WTC11 (cell line): ENCODE measurements around the gene RPL13A. TPM values are rescaled to one million over a fixed set of nuclear protein-coding genes. Genes with fewer than 3 reads are reported as not detected.

ENCODE experiments used
- ATF1 ChIP-seq: sonication (generic); formaldehyde crosslinking; IDR thresholded peaks from 2 replicates; pipeline ENCODE4 v1.8.1; 2023; ENCODE audit warnings: mild to moderate bottlenecking, moderate library complexity, missing genetic modification reagents
- CREB1 ChIP-seq: sonication (generic); formaldehyde crosslinking; IDR thresholded peaks from 2 replicates; pipeline ENCODE4 v1.8.0; 2023; ENCODE audit warnings: mild to moderate bottlenecking, missing genetic modification reagents
- FOXJ3 ChIP-seq: sonication (generic); formaldehyde crosslinking; IDR thresholded peaks from 2 replicates; pipeline ENCODE4 v1.9.0; 2021; ENCODE audit warnings: missing genetic modification reagents, mild to moderate bottlenecking, borderline replicate concordance
- GRHL2 ChIP-seq: fragments of 250-450 bp; sonication (Bioruptor Pico); IDR thresholded peaks from 2 replicates; pipeline ENCODE4 v1.8.0; 2022; ENCODE audit warnings: mild to moderate bottlenecking, moderate library complexity; ENCODE audit not compliant: insufficient replicate concordance, severe bottlenecking
- JAZF1 ChIP-seq: fragments of 250-450 bp; sonication (Bioruptor Pico); IDR thresholded peaks from 2 replicates; pipeline ENCODE4 v1.9.0; 2021; ENCODE audit warnings: moderate library complexity, mild to moderate bottlenecking, inconsistent platforms
- JUN ChIP-seq: sonication (generic); formaldehyde crosslinking; IDR thresholded peaks from 2 replicates; pipeline ENCODE4 v1.8.0; 2023; ENCODE audit warnings: mild to moderate bottlenecking, missing genetic modification reagents
- NR2C2 ChIP-seq: sonication (generic); formaldehyde crosslinking; IDR thresholded peaks from 2 replicates; pipeline ENCODE4 v1.8.0; 2022; ENCODE audit warnings: mild to moderate bottlenecking, missing genetic modification reagents
- NR3C1 ChIP-seq: sonication (generic); formaldehyde crosslinking; conservative IDR thresholded peaks from 2 replicates; pipeline ENCODE4 v1.8.1; 2023; ENCODE audit warnings: low read depth, mild to moderate bottlenecking, missing genetic modification reagents
- RORB ChIP-seq: fragments of 250-450 bp; sonication (Bioruptor Pico); IDR thresholded peaks from 2 replicates; pipeline ENCODE4 v1.9.0; 2021; ENCODE audit warnings: mild to moderate bottlenecking
- ZNF121 ChIP-seq: sonication (generic); formaldehyde crosslinking; IDR thresholded peaks from 2 replicates; pipeline ENCODE4 v1.8.0; 2023; ENCODE audit warnings: missing genetic modification reagents
- ZNF263 ChIP-seq: sonication (generic); formaldehyde crosslinking; IDR thresholded peaks from 2 replicates; pipeline ENCODE4 v1.8.1; 2022; ENCODE audit warnings: low read depth, mild to moderate bottlenecking, moderate library complexity, missing genetic modification reagents
- ZNF317 ChIP-seq: sonication (generic); formaldehyde crosslinking; IDR thresholded peaks from 2 replicates; pipeline ENCODE4 v1.8.1; 2023; ENCODE audit warnings: low read depth, mild to moderate bottlenecking, moderate library complexity, missing genetic modification reagents, borderline replicate concordance
- ZNF396 ChIP-seq: fragments of 250-450 bp; sonication (Bioruptor Pico); IDR thresholded peaks from 2 replicates; pipeline ENCODE4 v1.8.0; 2021; ENCODE audit warnings: mild to moderate bottlenecking, moderate library complexity, borderline replicate concordance
- total RNA-seq: library from RNA; stranded (reverse); gene quantifications from 3 replicates; pipeline ENCODE4 v1.2.3, GENCODE V29; 2021
- TF ChIP-seq, protein P1 (sequence below): fragments of 250-450 bp; sonication (Bioruptor Pico); conservative IDR thresholded peaks from 2 replicates; pipeline ENCODE4 v1.9.0; 2021; ENCODE audit warnings: mild to moderate bottlenecking
- TF ChIP-seq, protein P2 (sequence below): sonication (generic); formaldehyde crosslinking; conservative IDR thresholded peaks from 2 replicates; pipeline ENCODE4 v1.8.1; 2023; ENCODE audit warnings: mild to moderate bottlenecking, low read depth, missing genetic modification reagents, moderate library complexity
- TF ChIP-seq, protein P3 (sequence below): sonication (generic); formaldehyde crosslinking; IDR thresholded peaks from 2 replicates; pipeline ENCODE4 v1.8.0; 2022; ENCODE audit warnings: mild to moderate bottlenecking, missing genetic modification reagents
- TF ChIP-seq, protein P4 (sequence below): fragments of 250-450 bp; sonication (Bioruptor Pico); IDR thresholded peaks from 2 replicates; pipeline ENCODE4 v1.9.0; 2021; ENCODE audit warnings: mild to moderate bottlenecking
- TF ChIP-seq, protein P5 (sequence below): sonication (generic); formaldehyde crosslinking; IDR thresholded peaks from 2 replicates; pipeline ENCODE4 v1.8.1; 2022; ENCODE audit warnings: mild to moderate bottlenecking, moderate library complexity, missing genetic modification reagents
- TF ChIP-seq, protein P6 (sequence below): fragments of 250-450 bp; sonication (Bioruptor Pico); IDR thresholded peaks from 2 replicates; pipeline ENCODE4 v1.9.0; 2021; ENCODE audit warnings: moderate library complexity, mild to moderate bottlenecking, inconsistent platforms, borderline replicate concordance
- TF ChIP-seq, protein P7 (sequence below): sonication (generic); formaldehyde crosslinking; IDR thresholded peaks from 2 replicates; pipeline ENCODE4 v1.8.1; 2023; ENCODE audit warnings: mild to moderate bottlenecking, missing genetic modification reagents, borderline replicate concordance
- TF ChIP-seq, protein P8 (sequence below): sonication (generic); formaldehyde crosslinking; IDR thresholded peaks from 2 replicates; pipeline ENCODE4 v1.8.1; 2022; ENCODE audit warnings: low read depth, missing genetic modification reagents, borderline replicate concordance

RPL13A gene
- total RNA-seq, 1 experiment from 2014 or later: 3,861 TPM

DNA sequence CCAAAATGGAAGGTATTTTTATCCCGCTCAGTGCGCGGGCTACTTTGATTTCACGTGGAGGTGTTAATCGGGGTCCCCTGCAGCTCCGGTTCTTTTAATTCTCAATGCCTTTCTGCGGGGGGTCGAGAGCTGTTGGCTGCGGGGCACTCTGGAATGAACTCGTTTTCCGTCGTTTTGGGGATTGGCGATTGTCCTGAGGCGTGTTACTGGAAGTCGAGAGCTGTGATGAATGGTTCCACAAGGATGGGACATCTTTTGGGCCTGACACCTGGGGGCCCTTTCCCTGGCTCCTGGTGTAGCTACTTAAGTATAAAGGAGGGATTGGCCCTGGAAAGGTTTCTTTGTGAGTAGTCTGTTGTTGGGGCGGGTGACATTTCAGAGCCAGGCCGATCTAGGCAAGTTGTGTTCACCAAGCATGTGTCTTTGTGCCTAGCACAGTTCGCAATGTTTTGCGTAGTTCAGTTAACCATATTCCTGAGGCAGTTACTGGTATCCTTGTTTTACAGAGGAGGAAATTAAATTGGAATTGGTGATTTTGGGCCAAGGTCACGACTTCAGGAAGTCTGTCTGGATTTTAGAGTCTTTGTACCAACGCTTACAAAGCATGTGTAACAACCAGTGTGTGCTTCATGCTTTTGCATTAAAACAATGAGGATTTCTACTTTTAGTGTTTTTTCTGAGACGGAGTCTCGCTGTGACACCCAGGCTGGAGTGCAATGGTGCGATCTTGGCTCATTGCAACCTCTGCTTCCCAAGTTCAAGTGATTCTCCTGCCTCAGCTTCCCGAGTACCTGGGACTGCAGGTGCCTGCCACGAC, 846 bp downstream of the RPL13A start (continued):
- TF ChIP-seq ZNF263 (no peak), JUN (CRISPR knock-in tag) (0 out of 2 replicates have a peak, but pooled peaks have one; percentile 41), ZNF317 (CRISPR knock-in tag) (no peak), FOXJ3 (CRISPR knock-in tag) (no peak), CREB1 (CRISPR knock-in tag) (no peak), RORB (CRISPR knock-in tag) (0 out of 2 replicates have a peak, but pooled peaks have one; percentile 4), GRHL2 (CRISPR knock-in tag) (no peak), NR2C2 (CRISPR knock-in tag) (no peak), NR3C1 (no peak), ATF1 (CRISPR knock-in tag) (no peak), JAZF1 (no peak), ZNF396 (no peak), ZNF121 (CRISPR knock-in tag) (no peak)
- TF ChIP-seq, protein P1, sequence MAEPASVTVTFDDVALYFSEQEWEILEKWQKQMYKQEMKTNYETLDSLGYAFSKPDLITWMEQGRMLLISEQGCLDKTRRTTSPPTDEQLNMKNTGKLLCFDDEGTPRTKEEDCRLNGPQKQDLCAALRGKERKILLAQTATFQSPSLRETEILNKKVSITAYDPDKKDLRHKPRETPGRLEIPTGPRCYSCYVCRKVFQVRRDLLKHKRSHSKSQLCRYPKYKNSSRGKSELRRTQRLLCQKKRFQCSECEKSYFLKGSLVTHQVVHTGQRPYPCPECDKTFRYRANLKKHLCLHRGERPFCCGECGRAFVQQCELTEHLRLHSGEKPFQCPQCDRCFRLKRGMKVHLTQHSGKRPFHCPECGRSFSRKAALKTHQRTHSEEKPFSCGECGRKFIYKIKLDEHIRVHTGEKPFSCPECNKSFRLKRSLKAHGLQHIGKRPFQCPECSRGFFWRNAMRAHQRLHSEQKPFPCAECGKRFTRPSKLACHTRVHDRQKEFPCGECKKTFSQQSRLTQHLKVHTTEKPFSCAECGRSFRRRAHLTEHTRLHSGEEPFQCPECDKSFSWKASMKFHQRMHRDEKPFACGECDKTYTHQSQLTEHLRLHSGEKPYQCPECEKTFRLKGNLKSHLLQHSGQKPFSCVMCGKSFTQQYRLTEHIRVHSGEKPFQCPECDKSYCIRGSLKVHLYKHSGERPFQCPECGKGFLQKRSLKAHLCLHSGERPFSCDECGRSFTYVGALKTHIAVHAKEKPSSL: no peak; the same call in 1 of the 2 replicates
- TF ChIP-seq, protein P2, sequence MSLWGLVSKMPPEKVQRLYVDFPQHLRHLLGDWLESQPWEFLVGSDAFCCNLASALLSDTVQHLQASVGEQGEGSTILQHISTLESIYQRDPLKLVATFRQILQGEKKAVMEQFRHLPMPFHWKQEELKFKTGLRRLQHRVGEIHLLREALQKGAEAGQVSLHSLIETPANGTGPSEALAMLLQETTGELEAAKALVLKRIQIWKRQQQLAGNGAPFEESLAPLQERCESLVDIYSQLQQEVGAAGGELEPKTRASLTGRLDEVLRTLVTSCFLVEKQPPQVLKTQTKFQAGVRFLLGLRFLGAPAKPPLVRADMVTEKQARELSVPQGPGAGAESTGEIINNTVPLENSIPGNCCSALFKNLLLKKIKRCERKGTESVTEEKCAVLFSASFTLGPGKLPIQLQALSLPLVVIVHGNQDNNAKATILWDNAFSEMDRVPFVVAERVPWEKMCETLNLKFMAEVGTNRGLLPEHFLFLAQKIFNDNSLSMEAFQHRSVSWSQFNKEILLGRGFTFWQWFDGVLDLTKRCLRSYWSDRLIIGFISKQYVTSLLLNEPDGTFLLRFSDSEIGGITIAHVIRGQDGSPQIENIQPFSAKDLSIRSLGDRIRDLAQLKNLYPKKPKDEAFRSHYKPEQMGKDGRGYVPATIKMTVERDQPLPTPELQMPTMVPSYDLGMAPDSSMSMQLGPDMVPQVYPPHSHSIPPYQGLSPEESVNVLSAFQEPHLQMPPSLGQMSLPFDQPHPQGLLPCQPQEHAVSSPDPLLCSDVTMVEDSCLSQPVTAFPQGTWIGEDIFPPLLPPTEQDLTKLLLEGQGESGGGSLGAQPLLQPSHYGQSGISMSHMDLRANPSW (CRISPR knock-in tag): no peak
- TF ChIP-seq, protein P3, sequence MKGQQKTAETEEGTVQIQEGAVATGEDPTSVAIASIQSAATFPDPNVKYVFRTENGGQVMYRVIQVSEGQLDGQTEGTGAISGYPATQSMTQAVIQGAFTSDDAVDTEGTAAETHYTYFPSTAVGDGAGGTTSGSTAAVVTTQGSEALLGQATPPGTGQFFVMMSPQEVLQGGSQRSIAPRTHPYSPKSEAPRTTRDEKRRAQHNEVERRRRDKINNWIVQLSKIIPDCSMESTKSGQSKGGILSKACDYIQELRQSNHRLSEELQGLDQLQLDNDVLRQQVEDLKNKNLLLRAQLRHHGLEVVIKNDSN (CRISPR knock-in tag): no peak
- TF ChIP-seq, protein P4, sequence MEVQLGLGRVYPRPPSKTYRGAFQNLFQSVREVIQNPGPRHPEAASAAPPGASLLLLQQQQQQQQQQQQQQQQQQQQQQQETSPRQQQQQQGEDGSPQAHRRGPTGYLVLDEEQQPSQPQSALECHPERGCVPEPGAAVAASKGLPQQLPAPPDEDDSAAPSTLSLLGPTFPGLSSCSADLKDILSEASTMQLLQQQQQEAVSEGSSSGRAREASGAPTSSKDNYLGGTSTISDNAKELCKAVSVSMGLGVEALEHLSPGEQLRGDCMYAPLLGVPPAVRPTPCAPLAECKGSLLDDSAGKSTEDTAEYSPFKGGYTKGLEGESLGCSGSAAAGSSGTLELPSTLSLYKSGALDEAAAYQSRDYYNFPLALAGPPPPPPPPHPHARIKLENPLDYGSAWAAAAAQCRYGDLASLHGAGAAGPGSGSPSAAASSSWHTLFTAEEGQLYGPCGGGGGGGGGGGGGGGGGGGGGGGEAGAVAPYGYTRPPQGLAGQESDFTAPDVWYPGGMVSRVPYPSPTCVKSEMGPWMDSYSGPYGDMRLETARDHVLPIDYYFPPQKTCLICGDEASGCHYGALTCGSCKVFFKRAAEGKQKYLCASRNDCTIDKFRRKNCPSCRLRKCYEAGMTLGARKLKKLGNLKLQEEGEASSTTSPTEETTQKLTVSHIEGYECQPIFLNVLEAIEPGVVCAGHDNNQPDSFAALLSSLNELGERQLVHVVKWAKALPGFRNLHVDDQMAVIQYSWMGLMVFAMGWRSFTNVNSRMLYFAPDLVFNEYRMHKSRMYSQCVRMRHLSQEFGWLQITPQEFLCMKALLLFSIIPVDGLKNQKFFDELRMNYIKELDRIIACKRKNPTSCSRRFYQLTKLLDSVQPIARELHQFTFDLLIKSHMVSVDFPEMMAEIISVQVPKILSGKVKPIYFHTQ (CRISPR knock-in tag): peak; percentile 38; the same call in 1 of the 2 replicates
- TF ChIP-seq, protein P5, sequence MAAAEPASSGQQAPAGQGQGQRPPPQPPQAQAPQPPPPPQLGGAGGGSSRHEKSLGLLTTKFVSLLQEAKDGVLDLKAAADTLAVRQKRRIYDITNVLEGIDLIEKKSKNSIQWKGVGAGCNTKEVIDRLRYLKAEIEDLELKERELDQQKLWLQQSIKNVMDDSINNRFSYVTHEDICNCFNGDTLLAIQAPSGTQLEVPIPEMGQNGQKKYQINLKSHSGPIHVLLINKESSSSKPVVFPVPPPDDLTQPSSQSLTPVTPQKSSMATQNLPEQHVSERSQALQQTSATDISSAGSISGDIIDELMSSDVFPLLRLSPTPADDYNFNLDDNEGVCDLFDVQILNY (CRISPR knock-in tag): no peak
- TF ChIP-seq, protein P6, sequence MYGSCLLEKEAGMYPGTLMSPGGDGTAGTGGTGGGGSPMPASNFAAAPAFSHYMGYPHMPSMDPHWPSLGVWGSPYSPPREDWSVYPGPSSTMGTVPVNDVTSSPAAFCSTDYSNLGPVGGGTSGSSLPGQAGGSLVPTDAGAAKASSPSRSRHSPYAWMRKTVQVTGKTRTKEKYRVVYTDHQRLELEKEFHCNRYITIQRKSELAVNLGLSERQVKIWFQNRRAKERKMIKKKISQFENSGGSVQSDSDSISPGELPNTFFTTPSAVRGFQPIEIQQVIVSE (CRISPR knock-in tag): no peak
- TF ChIP-seq, protein P7, sequence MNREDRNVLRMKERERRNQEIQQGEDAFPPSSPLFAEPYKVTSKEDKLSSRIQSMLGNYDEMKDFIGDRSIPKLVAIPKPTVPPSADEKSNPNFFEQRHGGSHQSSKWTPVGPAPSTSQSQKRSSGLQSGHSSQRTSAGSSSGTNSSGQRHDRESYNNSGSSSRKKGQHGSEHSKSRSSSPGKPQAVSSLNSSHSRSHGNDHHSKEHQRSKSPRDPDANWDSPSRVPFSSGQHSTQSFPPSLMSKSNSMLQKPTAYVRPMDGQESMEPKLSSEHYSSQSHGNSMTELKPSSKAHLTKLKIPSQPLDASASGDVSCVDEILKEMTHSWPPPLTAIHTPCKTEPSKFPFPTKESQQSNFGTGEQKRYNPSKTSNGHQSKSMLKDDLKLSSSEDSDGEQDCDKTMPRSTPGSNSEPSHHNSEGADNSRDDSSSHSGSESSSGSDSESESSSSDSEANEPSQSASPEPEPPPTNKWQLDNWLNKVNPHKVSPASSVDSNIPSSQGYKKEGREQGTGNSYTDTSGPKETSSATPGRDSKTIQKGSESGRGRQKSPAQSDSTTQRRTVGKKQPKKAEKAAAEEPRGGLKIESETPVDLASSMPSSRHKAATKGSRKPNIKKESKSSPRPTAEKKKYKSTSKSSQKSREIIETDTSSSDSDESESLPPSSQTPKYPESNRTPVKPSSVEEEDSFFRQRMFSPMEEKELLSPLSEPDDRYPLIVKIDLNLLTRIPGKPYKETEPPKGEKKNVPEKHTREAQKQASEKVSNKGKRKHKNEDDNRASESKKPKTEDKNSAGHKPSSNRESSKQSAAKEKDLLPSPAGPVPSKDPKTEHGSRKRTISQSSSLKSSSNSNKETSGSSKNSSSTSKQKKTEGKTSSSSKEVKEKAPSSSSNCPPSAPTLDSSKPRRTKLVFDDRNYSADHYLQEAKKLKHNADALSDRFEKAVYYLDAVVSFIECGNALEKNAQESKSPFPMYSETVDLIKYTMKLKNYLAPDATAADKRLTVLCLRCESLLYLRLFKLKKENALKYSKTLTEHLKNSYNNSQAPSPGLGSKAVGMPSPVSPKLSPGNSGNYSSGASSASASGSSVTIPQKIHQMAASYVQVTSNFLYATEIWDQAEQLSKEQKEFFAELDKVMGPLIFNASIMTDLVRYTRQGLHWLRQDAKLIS (CRISPR knock-in tag): no peak
- TF ChIP-seq, protein P8, sequence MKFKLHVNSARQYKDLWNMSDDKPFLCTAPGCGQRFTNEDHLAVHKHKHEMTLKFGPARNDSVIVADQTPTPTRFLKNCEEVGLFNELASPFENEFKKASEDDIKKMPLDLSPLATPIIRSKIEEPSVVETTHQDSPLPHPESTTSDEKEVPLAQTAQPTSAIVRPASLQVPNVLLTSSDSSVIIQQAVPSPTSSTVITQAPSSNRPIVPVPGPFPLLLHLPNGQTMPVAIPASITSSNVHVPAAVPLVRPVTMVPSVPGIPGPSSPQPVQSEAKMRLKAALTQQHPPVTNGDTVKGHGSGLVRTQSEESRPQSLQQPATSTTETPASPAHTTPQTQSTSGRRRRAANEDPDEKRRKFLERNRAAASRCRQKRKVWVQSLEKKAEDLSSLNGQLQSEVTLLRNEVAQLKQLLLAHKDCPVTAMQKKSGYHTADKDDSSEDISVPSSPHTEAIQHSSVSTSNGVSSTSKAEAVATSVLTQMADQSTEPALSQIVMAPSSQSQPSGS (CRISPR knock-in tag): no peak
